Fibroblast of skin of scalp (primary cell): ENCODE results near the gene CCDC102B.
A peak's percentile ranks its signal among the peaks of the same experiment; 100 is the strongest.
"Not testable (repeated sequence)": the region's sequence is repeated elsewhere in the genome, so short reads cannot be mapped to it uniquely, and the experiment has no call there.

ENCODE experiments used
- DNase-seq: peaks from one replicate; pipeline ENCODE4 v3.0.0-alpha.2; 2013

The CCDC102B gene

GRCh38 chr18:68983126-68983525 lies 185.2 kb downstream of the CCDC102B start:
- no peak for DNase-seq

GRCh38 chr18:68984342-68984741 lies 186.5 kb downstream of the CCDC102B start:
- peak; percentile 37 for DNase-seq

GRCh38 chr18:68985172-68985820 lies 187.4 kb downstream of the CCDC102B start:
- DNase-seq: no peak

- peak; percentile 63 for DNase-seq
These were observed 193.4 kb downstream of the CCDC102B start for GRCh38 chr18:68991286-68991685.

GRCh38 chr18:68992719-68993482 lies 195.0 kb downstream of the CCDC102B start:
- no peak for DNase-seq

GRCh38 chr18:68995675-68996074 lies 197.8 kb downstream of the CCDC102B start:
- no peak for DNase-seq

- DNase-seq: no peak
These were observed 200.0 kb downstream of the CCDC102B start for GRCh38 chr18:68997845-68998244.

- no peak for DNase-seq
These were observed 202.5 kb downstream of the CCDC102B start for GRCh38 chr18:69000366-69000765.

- no peak for DNase-seq
These were observed 204.4 kb downstream of the CCDC102B start for GRCh38 chr18:69002233-69002632.

- not testable (repeated sequence) for DNase-seq
These were observed 208.3 kb downstream of the CCDC102B start for GRCh38 chr18:69006212-69006611.

- no peak for DNase-seq
These were observed 210.7 kb downstream of the CCDC102B start for GRCh38 chr18:69008538-69008937.

GRCh38 chr18:69021211-69021805 lies 223.4 kb downstream of the CCDC102B start:
- no peak for DNase-seq

GRCh38 chr18:69022426-69022825 lies 224.5 kb downstream of the CCDC102B start:
- no peak for DNase-seq

- no peak for DNase-seq
These were observed 233.7 kb downstream of the CCDC102B start for GRCh38 chr18:69031571-69031970.

GRCh38 chr18:69032009-69032408 lies 234.1 kb downstream of the CCDC102B start:
- no peak for DNase-seq

- no peak for DNase-seq
These were observed 237.9 kb downstream of the CCDC102B start for GRCh38 chr18:69035756-69036155.

GRCh38 chr18:69044215-69044614 lies 246.3 kb downstream of the CCDC102B start:
- no peak for DNase-seq

- no peak for DNase-seq
These were observed 266.2 kb downstream of the CCDC102B start for GRCh38 chr18:69064063-69064462.

- no peak for DNase-seq
These were observed 269.2 kb downstream of the CCDC102B start for GRCh38 chr18:69067048-69067447.

GRCh38 chr18:69071680-69072079 lies 273.8 kb downstream of the CCDC102B start:
- no peak for DNase-seq

GRCh38 chr18:69081846-69082245 lies 284.0 kb downstream of the CCDC102B start:
- no peak for DNase-seq

GRCh38 chr18:69082499-69082898 lies 284.6 kb downstream of the CCDC102B start:
- DNase-seq: no peak

GRCh38 chr18:69085951-69086350 lies 288.1 kb downstream of the CCDC102B start:
- no peak for DNase-seq

- no peak for DNase-seq
These were observed 291.1 kb downstream of the CCDC102B start for GRCh38 chr18:69088973-69089372.
